SU-DHL-6 (cell line): ENCODE measurements around the gene ARHGDIB.

Experiments used
- H2AFZ ChIP-seq: fragments of 200-600 bp; sonication (generic); 2 replicates; pipeline ENCODE4 v1.6.1; 2014; ENCODE audit warnings: low read depth, mild to moderate bottlenecking, moderate library complexity, mixed read lengths, antibody characterized with exemption, low read length; ENCODE audit not compliant: severe bottlenecking
- H3F3A ChIP-seq: fragments of 200-600 bp; shearing (Covaris generic); 2 replicates; pipeline ENCODE4 v1.6.0; 2016; ENCODE audit warnings: antibody characterized with exemption, mild to moderate bottlenecking; ENCODE audit not compliant: insufficient read depth
- H3K27ac ChIP-seq: fragments of 200-600 bp; sonication (generic); 2 replicates; pipeline ENCODE4 v1.5.1; 2016; ENCODE audit warnings: low read depth, mild to moderate bottlenecking, low read length, moderate library complexity, mixed read lengths
- H3K27me3 ChIP-seq: fragments of 200-600 bp; sonication (generic), shearing (Covaris generic); 2 replicates; pipeline ENCODE4 v1.6.0; 2014; ENCODE audit warnings: mild to moderate bottlenecking, low read length
- H3K36me3 ChIP-seq: fragments of 200-600 bp; sonication (generic); 2 replicates; pipeline ENCODE4 v1.6.1; 2014; ENCODE audit warnings: mild to moderate bottlenecking, low read length, mixed read lengths
- H3K4me2 ChIP-seq: fragments of 300-600, 200-600 bp; shearing (Covaris generic), sonication (generic); 2 replicates; pipeline ENCODE4 v1.6.0; 2014; ENCODE audit warnings: low read length, low read depth, mild to moderate bottlenecking; ENCODE audit not compliant: poor library complexity, severe bottlenecking
- H3K4me3 ChIP-seq: fragments of 200-600 bp; sonication (generic); 2 replicates; pipeline ENCODE4 v1.5.1; 2014; ENCODE audit warnings: antibody characterized with exemption, low read length, mild to moderate bottlenecking, mixed read lengths; ENCODE audit not compliant: insufficient read depth, poor library complexity, severe bottlenecking
- H3K79me2 ChIP-seq: fragments of 200-600 bp; sonication (generic); 2 replicates; pipeline ENCODE4 v1.6.1; 2014; ENCODE audit warnings: mild to moderate bottlenecking, low read length, moderate library complexity; ENCODE audit not compliant: insufficient read depth
- H3K9ac ChIP-seq: fragments of 200-600 bp; sonication (generic); 2 replicates; pipeline ENCODE4 v1.7.0; 2014; ENCODE audit warnings: mild to moderate bottlenecking, low read length
- H3K9me2 ChIP-seq: fragments of 200-600 bp; sonication (generic); replicated peaks from 2 replicates; pipeline ENCODE4 v1.6.1; 2014; ENCODE audit warnings: low read length; ENCODE audit not compliant: insufficient read depth
- H3K9me3 ChIP-seq: fragments of 200-600 bp; sonication (generic); 2 replicates; pipeline ENCODE4 v1.6.1; 2014; ENCODE audit warnings: low read length, mixed read lengths; ENCODE audit not compliant: insufficient read depth
- H4K20me1 ChIP-seq: fragments of 200-600 bp; sonication (generic); 2 replicates; pipeline ENCODE4 v1.6.1; 2014; ENCODE audit warnings: low read depth, mild to moderate bottlenecking, antibody characterized with exemption, low read length, moderate library complexity, mixed read lengths
- CTCF ChIP-seq: fragments of 200-600 bp; sonication (generic); IDR thresholded peaks from one replicate; pipeline ENCODE4 v1.5.1; 2017; ENCODE audit warnings: antibody characterized with exemption, mild to moderate bottlenecking, low read length, moderate library complexity; ENCODE audit not compliant: insufficient read depth, poor library complexity, severe bottlenecking
- EZH2phosphoT487 ChIP-seq: fragments of 200-600 bp; sonication (generic), shearing (Covaris generic); conservative IDR thresholded peaks from 2 replicates; pipeline ENCODE4 v1.6.1; 2018; ENCODE audit warnings: mild to moderate bottlenecking, antibody characterized with exemption, low read length, moderate library complexity, mixed read lengths

The ARHGDIB gene

GRCh38 chr12:14910090-14910915, 51.1 kb downstream of the ARHGDIB start:
- Histone ChIP-seq H3K9ac (no peak overlapping the region), H3K4me3 (no peak overlapping the region), H3K9me2 (no peaks in the 10 kb centered on the region), H3F3A (no peaks in the 10 kb centered on the region), H3K4me2 (no peak overlapping the region), H3K36me3 (no peaks in the 10 kb centered on the region), H3K27ac (no peak overlapping the region), H3K9me3 (no peaks in the 10 kb centered on the region), H3K27me3 (no peaks in the 10 kb centered on the region), H2AFZ (no peak overlapping the region), H3K79me2 (no peaks in the 10 kb centered on the region), H4K20me1 (no peaks in the 10 kb centered on the region)
- TF ChIP-seq EZH2phosphoT487, result no peak
- TF ChIP-seq CTCF, result no peak

- H3K9me3 ChIP-seq, result no peaks in the 10 kb centered on the region
- H3F3A ChIP-seq, result no peaks in the 10 kb centered on the region
- no peaks in the 10 kb centered on the region for H4K20me1 ChIP-seq
- no peak overlapping the region for H3K27ac ChIP-seq
- H3K27me3 ChIP-seq, result no peaks in the 10 kb centered on the region
- H3K9me2 ChIP-seq, result no peaks in the 10 kb centered on the region
- TF ChIP-seq CTCF, result no peak
- no peak for TF ChIP-seq EZH2phosphoT487
- no peaks in the 10 kb centered on the region for H3K79me2 ChIP-seq
- H3K4me2 ChIP-seq, result no peak overlapping the region
- no peaks in the 10 kb centered on the region for H3K36me3 ChIP-seq
- H3K9ac ChIP-seq, result no peak overlapping the region
- H2AFZ ChIP-seq, result no peak overlapping the region
- H3K4me3 ChIP-seq, result no peak overlapping the region
These were observed 53.4 kb downstream of the ARHGDIB start for GRCh38 chr12:14907953-14908352.

GRCh38 chr12:14906114-14906513, 55.3 kb downstream of the ARHGDIB start:
- Histone ChIP-seq H3K36me3 (no peaks in the 10 kb centered on the region), H3K4me2 (no peak overlapping the region), H3K27ac (no peak overlapping the region), H3K27me3 (no peaks in the 10 kb centered on the region), H3K79me2 (no peaks in the 10 kb centered on the region), H4K20me1 (no peaks in the 10 kb centered on the region), H3K4me3 (no peak overlapping the region), H3K9me2 (no peaks in the 10 kb centered on the region), H3K9me3 (no peaks in the 10 kb centered on the region), H3K9ac (no peak overlapping the region), H2AFZ (no peak overlapping the region), H3F3A (no peaks in the 10 kb centered on the region)
- TF ChIP-seq CTCF (no peak), EZH2phosphoT487 (no peak)
